HG03342 (cell line): Measurements from ENCODE around the gene EGFR.
A peak's percentile ranks its signal among the peaks of the same experiment; 100 is the strongest.

Experiments
- ATAC-seq: cut with Tn5 transposase; IDR thresholded peaks from one replicate; pipeline ENCODE4 v1.9.1; 2021; ENCODE audit warnings: mild to moderate bottlenecking, moderate library complexity; ENCODE audit not compliant: unreplicated experiment

Gene EGFR

DNA sequence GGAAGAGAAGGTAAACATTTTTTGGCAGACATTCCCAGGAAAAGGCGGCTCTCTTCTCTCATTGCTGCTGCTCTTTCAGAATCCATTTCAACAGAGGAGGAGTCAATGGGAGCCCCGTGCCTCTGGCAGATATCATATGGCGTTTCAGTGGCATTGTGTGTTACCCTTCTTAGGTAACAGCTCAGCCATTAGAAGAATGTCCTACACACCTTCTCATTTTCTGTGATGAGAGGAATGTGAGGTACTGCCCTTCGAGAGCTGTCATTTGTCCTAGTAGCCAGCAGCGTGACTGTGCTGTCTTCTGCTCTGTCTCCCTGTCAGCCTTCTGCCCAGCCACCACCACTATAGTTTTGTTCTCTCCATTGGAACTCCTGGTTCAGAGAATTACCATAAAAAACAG is 102.4 kb downstream of the EGFR start:
- no peak for ATAC-seq

DNA sequence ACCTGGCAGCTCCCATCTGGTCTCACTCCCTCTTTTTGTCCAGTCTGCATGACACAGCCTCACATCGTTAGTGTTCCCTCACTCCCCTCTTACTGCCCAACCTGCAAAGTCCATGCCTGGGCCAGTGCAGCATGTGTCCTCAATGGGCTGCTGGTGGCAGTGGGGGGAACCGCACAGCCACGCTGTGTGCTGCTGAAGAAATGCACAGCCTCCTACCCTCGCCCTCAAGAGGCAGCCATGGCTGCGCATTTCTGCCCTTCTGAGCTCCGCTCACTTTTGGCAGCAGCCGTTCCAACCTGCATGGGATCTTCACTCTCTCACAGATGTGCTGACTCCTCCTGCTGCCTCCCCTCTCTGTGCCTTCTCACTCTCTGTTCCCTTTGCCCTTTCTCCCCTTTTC is 103.4 kb downstream of the EGFR start:
- no peak for ATAC-seq

DNA sequence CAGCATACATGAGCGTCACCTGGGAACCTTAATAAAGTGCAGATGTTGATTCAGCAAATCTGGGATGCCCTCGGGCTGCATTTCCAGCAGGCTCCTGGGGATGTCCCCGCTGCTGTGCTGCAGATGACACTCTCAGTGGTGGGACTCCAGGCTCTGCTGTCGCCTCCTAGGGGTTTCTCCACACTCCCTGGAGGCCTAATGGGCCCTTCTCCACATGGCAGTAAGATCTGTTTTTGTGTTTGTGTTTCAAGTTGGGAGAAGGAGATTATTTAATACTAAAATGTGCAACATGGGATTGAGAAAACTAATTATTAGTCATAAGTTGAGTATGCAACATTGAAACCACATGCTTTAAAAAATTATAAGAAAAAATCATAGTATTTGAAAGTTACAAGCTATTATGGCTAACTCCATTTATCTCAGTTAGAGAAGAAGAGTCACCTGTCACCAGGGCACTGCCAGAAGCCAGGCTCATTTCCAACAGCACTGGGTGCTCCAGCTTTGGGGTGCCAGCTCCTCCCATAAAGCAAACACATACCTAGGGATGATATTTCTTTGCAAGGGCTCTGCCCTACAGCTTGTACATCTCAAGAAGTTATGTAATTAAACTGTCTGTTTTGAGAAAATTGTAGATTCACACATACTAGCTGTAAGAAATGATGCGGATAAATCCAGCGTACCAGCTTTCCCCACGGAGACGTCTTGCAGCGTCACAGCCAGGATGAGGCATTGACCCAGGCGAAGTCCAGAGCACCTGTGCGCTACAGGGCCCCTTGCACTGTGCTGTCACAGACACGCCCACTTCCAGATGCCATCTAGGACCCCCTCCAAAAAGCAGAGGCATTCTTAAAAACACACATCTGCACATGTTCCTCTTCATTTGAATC is 106.4 kb downstream of the EGFR start:
- no peak for ATAC-seq

DNA sequence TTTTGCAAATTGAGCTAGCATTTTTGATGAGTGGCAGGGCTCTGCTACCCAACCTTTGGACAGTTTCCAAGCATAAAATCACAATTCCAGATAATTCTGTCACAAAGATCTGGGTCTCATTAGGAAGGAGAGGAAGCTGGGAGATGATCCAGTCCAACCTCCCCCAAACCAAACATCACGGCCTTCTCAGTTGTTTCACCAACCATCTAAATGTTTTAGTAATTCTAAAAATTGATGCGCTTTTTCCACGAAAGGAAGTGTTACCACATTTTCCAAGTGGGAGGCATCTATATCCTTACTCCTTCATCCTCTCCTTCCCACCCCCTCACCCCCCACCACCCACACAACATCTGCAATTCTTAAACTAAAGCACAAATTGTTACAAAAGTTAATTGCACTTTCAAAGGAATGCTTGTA is 108.3 kb downstream of the EGFR start:
- no peak for ATAC-seq

DNA sequence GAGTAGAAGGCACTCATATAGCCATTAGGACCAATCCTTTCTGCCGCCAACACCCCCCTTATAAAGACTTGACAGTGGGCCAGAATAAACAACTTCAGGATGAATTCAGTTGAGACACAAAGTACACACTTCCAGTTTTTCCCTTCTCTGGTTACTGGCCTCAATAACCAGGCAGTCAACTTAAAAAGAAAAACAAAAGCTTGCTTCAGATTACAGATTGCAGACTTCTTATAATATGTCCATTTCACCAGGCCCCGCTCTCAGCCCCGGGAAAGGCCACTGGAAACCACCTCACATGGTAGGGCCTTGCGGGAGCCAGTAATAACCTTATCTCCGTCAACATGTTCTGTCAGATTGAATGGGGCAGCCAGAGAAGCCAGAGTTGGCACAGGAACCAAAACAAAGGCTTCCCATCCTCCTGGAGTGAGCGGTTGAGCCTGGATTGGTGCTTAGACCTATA is 108.8 kb downstream of the EGFR start:
- ATAC-seq, result no peak

DNA sequence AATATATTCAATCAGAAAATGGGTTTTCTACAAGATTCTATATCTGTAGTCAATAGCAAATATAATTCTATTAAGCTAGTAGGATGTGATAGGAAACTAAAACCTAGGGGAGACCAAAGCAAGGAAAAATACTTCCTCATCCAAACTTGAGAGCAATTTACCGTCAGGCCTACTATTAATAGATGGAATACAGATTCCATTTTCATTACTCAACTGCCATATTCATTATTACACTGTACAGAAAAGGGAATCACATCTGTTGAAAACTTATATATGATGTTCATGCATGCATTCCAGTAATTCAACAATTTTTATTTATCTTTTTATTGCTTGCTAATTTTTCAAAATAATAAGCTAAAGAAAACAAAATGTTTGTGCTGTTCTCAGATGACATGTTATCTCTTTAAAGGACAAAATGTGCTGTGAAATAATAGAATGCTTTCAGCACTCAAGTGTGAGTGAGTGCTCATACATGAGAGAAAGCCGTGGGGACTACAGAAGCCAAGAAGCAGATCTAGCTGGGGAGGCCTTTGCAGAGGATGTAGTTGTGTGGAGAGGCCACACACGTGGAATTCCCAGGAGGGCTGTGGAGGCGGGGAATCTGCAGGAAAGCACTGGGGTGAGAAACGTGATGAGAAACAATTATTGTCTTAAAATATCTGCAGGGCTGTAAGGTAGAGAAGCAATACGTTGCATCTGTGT is 110.0 kb downstream of the EGFR start:
- ATAC-seq, result no peak

DNA sequence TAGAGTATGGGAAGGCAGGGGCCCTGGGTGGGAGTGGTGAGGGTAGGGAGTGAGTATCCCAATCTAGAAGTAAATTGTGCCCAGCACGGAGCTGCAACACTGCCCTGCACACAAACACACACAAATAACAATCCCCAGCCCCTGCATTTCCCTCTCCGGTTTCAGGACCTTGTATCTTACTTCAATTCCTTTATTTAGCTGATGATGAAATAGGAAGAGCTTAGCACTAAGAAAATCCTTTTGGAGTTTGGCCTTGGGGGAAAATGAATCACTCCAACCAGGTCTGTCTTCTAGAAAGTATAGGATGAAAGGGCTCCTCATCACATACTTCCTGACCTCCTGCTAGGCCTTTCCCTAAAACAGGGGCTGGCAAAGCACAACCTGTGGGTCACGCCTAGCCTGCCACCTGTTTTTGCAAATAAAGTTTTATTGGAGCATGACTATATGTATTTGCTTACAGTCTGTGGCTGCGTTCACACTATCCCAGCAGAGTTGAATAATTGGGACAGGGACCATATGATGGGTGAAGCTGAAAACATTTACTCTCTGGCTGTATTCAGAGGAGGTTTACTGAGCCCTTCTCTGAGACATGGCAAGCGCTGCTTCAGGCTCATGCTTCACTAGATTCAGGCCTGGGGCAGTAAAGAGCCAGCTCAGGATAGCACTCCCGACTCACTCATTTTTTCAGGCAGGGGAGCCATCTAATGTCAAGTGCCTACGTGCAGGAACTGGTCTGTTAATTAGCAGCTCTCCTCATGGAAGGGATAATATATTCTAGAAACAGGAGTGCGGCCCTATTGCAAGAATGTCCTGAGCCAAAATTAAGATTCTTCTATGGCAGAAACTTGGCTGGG is 111.0 kb downstream of the EGFR start:
- ATAC-seq, result no peak

DNA sequence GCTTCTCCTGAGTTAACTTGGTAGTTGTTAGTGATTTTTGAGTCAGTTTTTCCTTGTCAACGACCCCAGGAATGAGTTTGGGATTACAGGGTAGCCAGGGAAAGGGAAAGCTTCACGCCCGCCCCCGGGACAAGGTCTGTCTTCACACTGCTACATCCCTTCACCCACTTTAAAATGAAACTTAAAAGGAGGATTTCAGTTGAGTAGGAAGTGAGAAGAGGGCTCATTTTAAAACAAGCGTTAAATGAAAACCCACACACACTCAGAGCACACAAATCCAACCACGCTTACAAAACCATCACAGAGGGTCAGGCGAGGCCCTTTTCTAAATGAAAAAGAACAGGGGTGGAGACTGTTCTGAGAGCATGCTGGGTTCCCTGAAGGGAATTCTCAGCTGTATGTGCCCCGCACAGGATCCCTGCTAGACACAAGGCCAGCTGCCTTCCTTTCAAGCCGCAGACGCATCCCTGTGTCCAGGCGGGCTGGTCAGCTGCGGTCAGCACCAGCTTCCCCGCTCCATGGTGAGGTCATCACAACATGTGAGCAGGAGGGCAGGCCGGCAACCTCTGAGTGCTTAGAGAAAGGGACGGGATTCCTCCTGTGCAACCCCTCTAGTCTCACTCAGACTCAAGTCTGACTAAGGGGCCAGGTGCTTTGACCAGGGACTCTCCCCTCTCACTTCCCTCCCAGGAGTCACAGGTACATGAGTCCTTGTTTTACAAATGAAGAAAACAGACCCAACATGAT is 111.8 kb downstream of the EGFR start:
- no peak for ATAC-seq

DNA sequence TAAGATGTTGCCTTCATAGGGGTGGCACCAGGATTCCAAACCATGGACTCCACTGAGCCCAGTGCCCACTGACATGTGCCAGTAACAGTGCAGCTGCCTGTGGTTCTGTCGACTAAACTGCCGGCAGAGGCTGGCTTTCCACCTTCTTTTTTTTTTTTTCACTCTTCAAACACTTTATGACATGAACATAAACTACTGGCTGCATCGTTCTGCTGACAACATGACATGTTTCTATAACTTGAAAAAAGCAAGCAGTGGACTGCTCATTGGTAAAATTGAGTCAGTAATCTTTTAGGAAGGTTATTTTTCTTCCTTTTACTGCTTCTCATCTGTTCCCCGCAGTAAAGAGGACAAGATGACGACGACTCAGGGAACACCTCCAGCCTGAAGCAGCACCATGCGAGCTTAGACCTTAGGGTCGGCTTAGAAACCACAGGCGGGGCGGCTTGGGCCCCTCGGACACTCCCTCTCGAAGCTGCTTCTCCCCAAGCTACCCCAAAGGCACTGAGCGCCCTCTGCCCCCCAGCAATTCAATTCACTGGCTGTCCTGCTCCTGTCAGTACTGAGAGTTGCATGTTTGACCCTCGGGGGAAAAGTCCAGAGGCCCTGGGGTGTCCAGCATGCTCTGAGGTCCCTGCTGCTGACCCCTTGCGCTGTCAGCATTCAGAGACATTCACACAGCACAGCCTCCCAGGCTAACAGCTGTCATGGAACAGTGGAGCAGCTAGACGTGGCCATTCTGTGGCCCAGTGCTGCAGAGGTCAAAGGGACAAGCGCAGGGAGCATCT is 112.5 kb downstream of the EGFR start:
- ATAC-seq, result no peak

DNA sequence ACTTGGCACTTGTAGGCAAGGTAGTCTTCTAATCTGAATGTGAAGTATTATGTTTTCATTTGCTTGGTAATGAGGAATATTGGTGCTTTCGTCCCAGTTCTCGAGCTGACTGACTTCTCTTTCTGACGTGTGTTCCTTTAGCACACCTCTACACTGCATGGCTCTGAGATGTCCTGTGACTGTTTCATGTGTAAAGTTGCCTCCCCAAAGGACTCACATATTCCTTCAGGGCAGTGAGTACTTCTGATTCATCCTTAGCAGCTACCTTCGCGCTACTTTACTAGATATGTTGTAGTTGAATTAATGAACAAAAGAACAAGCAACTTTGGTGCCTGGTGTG is 113.7 kb downstream of the EGFR start:
- no peak for ATAC-seq

DNA sequence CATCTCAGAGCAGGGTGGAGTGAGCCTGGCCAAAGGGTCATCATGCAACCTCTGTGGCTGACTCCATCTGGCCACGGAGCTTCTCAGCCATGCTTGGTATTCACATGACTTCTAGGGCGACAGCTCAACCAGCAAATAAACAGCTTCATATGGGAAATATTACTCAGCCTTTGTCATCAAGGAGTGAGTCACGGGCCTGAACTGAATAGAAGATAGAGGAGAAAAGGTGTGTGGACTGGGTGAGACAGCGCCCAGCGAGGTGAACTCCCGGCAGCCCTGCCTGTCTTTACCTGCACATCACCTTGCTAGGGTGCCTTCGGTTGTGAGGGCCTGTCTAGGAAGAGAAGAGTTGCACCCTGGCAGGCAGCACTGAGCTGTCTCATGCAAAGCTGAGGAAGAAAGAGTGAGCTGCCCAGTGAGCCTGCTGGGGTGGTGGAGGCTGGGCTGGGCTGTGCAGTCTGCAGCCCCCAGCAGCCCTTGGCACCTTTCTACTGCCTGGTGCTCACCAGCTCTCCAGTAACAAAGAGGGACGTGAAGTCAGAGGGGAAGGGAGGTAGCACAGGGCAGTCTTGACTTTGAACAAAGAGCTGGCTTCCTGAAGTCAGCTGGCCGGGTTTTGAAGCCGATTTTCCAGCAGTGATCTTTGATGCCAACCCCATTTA is 114.2 kb downstream of the EGFR start:
- peak; percentile 34 for ATAC-seq

DNA sequence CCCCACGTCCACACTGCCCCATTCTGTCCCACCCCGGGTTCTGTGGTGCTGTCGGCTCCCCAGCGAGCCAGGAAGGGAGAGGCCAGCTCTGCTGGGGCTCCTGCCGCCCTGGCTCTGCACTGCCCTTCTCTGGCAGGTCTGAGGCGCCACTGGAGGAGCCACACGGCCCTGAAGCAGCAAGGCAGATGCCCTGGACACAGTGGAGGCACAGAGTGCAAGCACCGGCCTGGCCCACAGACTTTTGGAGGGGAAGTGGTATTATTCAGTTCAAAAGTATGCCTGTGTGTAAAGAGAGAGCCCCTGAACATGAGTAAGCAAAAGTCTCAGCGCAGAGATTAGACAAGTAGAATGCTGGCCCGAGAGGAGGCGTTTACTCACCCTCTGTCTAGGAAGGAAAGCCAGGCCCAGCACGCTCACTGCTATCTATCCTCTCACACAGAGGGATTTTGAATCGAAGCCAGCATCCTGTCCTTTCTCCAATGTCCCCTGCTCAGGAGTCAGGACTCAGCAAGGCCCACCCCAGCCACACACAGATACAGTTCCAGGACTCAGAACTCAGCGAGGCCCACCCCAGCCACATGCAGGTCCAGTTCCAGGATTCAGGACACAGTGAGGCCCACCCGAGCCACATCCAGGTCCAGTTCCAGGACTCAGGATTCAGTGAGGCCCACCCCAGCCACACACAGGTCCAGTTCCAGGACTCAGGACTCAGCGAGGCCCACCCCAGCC is 115.0 kb downstream of the EGFR start:
- no peak for ATAC-seq

DNA sequence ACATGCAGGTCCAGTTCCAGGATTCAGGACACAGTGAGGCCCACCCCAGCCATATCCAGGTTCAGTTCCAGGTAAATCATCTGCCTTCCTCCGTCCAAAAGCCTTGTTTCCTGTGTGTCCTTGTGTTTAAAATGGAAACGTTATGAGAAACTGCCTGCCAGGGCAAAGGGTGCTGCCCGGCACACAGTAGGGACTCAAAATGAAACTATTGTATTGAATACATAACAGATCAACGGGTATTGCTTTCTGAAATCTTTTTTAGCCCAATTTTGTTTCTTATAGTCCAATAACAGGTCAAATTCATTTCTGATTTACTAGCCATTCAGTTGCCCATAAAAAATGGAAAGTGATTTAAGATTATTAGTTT is 115.5 kb downstream of the EGFR start:
- no peak for ATAC-seq

DNA sequence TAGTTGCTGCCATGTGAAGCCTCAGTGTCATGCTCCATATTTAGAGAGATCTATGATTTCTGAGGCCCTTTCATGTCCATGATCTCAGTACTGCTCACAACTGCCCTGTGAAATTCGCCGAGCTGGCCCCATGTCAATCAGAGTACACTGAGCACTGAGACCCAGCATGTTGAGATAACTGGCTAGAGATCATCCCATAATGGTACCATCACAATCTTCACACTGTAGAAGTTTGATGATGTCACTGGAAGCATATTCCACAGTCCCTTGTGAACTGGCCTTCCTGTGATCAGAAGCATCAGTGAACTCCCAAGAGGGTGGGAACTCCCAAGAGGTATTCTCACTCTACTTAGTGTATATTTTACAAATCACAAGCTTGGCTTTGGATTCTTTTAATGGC is 116.0 kb downstream of the EGFR start:
- ATAC-seq, result no peak

DNA sequence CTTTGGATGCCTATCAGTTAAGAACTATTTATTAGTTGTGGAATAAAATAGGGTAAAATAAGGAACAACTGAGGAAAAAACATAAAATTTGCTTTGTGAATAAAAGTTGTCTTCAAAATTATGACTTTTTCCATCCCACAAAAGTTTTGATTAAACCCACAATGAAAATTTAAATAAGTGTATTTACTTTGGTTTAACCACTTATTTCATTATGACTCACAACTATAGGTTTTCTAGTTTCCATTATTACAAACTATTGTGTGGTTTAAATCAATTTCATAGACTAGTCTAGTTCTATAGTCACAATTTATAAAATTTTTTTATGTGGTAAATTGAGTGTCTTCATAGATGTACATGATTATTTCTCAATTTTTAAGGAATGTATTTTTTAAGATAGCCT is 116.6 kb downstream of the EGFR start:
- no peak for ATAC-seq

DNA sequence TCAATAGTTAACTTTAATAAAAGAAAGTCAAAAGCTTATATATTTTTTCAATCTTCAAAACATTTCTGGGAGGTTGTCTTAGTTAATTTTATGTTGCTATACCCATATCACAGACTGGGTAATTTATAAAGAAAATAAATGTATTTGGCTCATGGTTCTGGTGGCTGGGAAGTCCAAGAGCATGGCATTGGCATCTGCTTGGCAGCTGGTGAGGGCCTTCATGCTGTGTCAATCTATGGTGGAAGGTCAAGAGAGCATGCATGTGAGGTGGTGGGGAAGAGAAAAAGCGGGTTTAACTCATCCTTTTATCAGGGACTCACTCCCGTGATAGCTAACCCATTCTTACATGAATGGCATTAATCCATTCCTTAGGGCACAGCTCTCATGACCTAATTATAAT is 119.8 kb downstream of the EGFR start:
- no peak for ATAC-seq

DNA sequence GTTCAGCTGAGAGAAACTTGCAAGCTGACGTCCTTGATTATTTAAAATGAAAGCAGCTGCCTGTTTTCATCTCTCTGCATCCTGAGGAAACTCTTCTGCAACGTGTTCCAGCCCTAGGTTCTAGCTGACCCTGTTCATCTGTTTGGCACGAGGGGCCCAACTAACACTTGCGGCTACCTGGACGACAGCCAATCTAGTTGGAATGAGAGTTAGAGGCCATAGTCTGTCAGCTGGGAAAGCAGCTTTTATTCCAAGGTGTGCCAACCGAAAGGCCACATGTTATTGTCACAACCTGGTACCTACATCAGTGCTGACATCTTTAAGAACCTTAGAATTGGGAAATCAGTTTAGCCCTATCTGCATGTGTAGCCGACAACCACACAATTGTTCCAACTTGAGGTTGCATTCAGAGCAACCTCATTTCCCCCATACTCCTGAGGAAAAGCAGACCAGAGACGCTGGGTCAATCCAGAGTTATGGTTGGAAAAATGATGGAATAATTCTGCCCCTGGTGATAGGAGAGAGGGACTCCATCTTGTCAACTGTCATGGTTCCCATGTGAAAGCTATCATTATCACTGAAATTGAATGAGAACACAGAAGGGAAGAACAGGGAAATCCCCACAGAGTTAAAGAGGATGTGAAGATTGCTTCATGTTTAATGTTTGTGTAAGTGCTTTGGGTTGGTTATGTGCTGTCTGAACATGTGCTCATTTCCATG is 121.6 kb downstream of the EGFR start:
- peak; percentile 96 for ATAC-seq

DNA sequence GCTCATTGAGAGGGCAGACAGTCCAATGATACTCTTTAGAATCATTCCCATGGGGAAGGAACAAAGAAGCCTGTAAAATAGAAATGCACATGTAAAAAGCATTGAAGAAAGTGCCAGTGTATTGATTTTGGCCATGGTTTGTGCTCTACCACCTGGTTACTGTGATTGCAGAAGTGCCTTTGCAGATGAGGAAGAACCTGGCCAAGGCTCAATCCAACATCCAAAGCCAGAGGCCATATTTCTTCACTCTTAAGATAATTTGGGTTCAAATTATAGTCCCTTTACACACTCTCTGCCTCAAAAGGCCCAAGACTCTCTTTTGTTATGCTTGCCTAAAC is 122.1 kb downstream of the EGFR start:
- ATAC-seq, result peak; percentile 42
